Activated CD8-positive, alpha-beta memory T cell treated with anti-CD3 and anti-CD28 coated beads for 24 hours (primary cell): Measurements from ENCODE around the gene ITGB1.
"Not testable (repeated sequence)": the region's sequence is repeated elsewhere in the genome, so short reads cannot be mapped to it uniquely, and the experiment has no call there.

Experiments
- DNase-seq: peaks from one replicate; pipeline ENCODE4 v3.0.0-alpha.2; 2020

The ITGB1 gene

GRCh38 chr10:32931593-32931992 is 26.4 kb downstream of the ITGB1 start:
- no peak for DNase-seq

- no peak for DNase-seq
Measured at GRCh38 chr10:32930036-32930435, 28.0 kb downstream of the ITGB1 start.

- DNase-seq: no peak
Measured at GRCh38 chr10:32929634-32930033, 28.4 kb downstream of the ITGB1 start.

- no peak for DNase-seq
Measured at GRCh38 chr10:32927750-32928149, 30.3 kb downstream of the ITGB1 start.

GRCh38 chr10:32923849-32924248 is 34.2 kb downstream of the ITGB1 start:
- DNase-seq: no peak

GRCh38 chr10:32923134-32923533 is 34.9 kb downstream of the ITGB1 start:
- no peak for DNase-seq

- no peak for DNase-seq
Measured at GRCh38 chr10:32922170-32922569, 35.9 kb downstream of the ITGB1 start.

GRCh38 chr10:32917817-32918216 is 40.2 kb downstream of the ITGB1 start:
- not testable (repeated sequence) for DNase-seq

GRCh38 chr10:32911285-32912016 is 46.6 kb downstream of the ITGB1 start:
- DNase-seq: no peak

GRCh38 chr10:32909970-32910369 is 48.1 kb downstream of the ITGB1 start:
- DNase-seq: not testable (repeated sequence)

- DNase-seq: no peak
Measured at GRCh38 chr10:32909456-32909855, 48.6 kb downstream of the ITGB1 start.

GRCh38 chr10:32906595-32906994 is 51.4 kb downstream of the ITGB1 start:
- no peak for DNase-seq

GRCh38 chr10:32905466-32905865 is 52.6 kb downstream of the ITGB1 start:
- no peak for DNase-seq

GRCh38 chr10:32901815-32902214 is 56.2 kb downstream of the ITGB1 start:
- no peak for DNase-seq

GRCh38 chr10:32895200-32895968 is 62.6 kb downstream of the ITGB1 start:
- DNase-seq: not testable (repeated sequence)

GRCh38 chr10:32893916-32894664 is 63.9 kb downstream of the ITGB1 start:
- DNase-seq: no peak

GRCh38 chr10:32893434-32893833 is 64.6 kb downstream of the ITGB1 start:
- no peak for DNase-seq

- DNase-seq: no peak
Measured at GRCh38 chr10:32891261-32891660, 66.8 kb downstream of the ITGB1 start.

- DNase-seq: no peak
Measured at GRCh38 chr10:32890444-32890843, 67.6 kb downstream of the ITGB1 start.

- no peak for DNase-seq
Measured at GRCh38 chr10:32889631-32890212, 68.3 kb downstream of the ITGB1 start.

GRCh38 chr10:32888161-32888927 is 69.7 kb downstream of the ITGB1 start:
- no peak for DNase-seq

GRCh38 chr10:32887481-32887880 is 70.5 kb downstream of the ITGB1 start:
- DNase-seq: no peak
